HepG2 (cell line): Measurements from ENCODE around the gene SLC25A47. TPM values are rescaled to one million over a fixed set of nuclear protein-coding genes. Genes with fewer than 3 reads are reported as not detected.

Source experiments
- ATRX ChIP-seq: sonication (generic); formaldehyde crosslinking; IDR thresholded peaks from 2 replicates; pipeline ENCODE4 v1.4.0; 2020; ENCODE audit warnings: missing genetic modification reagents, borderline replicate concordance
- BCL6 ChIP-seq: IDR thresholded peaks from 2 replicates; pipeline ENCODE4 v1.6.1; 2016; ENCODE audit warnings: missing genetic modification reagents, missing compliant biosample characterization
- GFI1 ChIP-seq: sonication (generic); formaldehyde crosslinking; IDR thresholded peaks from 2 replicates; pipeline ENCODE4 v1.5.0; 2020; ENCODE audit warnings: missing genetic modification reagents, mild to moderate bottlenecking, borderline replicate concordance
- MAFF ChIP-seq: IDR thresholded peaks from 2 replicates; pipeline ENCODE4 v1.6.1; 2011; ENCODE audit warnings: low read depth, low read length, improper control_type of control experiment
- NR3C1 ChIP-seq: sonication (generic); formaldehyde crosslinking; IDR thresholded peaks from 2 replicates; pipeline ENCODE4 v1.4.0; 2020; ENCODE audit warnings: missing genetic modification reagents
- POGK ChIP-seq: sonication (generic); formaldehyde crosslinking; conservative IDR thresholded peaks from 2 replicates; pipeline ENCODE4 v1.8.0; 2022; ENCODE audit warnings: mild to moderate bottlenecking, moderate library complexity, missing genetic modification reagents
- RARA ChIP-seq: IDR thresholded peaks from 2 replicates; pipeline ENCODE4 v1.6.1; 2016; ENCODE audit warnings: missing genetic modification reagents, missing compliant biosample characterization
- SMC3 ChIP-seq: IDR thresholded peaks from 2 replicates; pipeline ENCODE4 v1.6.1; 2011; ENCODE audit warnings: low read length, improper control_type of control experiment
- SSRP1 ChIP-seq: IDR thresholded peaks from 2 replicates; pipeline ENCODE4 v1.6.1; 2016; ENCODE audit warnings: control low read depth
- STAT6 ChIP-seq: sonication (generic); formaldehyde crosslinking; IDR thresholded peaks from 2 replicates; pipeline ENCODE4 v1.4.0; 2020; ENCODE audit warnings: missing genetic modification reagents, mild to moderate bottlenecking, borderline replicate concordance
- ZFY ChIP-seq: sonication (generic); formaldehyde crosslinking; IDR thresholded peaks from 2 replicates; pipeline ENCODE4 v1.4.0; 2020; ENCODE audit warnings: missing genetic modification reagents
- ZNF282 ChIP-seq: fragments of 450-650 bp; IDR thresholded peaks from 2 replicates; pipeline ENCODE4 v1.6.1; 2018; ENCODE audit not compliant: partially characterized antibody
- ZNF292 ChIP-seq: sonication (generic); formaldehyde crosslinking; IDR thresholded peaks from 2 replicates; pipeline ENCODE4 v1.8.1; 2022; ENCODE audit warnings: mild to moderate bottlenecking, low read depth, missing genetic modification reagents, borderline replicate concordance
- ZNF354B ChIP-seq: sonication (generic); formaldehyde crosslinking; IDR thresholded peaks from 2 replicates; pipeline ENCODE4 v1.8.0; 2022; ENCODE audit warnings: mild to moderate bottlenecking, missing genetic modification reagents
- ZNF446 ChIP-seq: sonication (generic); formaldehyde crosslinking; IDR thresholded peaks from 2 replicates; pipeline ENCODE4 v1.5.0; 2020; ENCODE audit warnings: mild to moderate bottlenecking, missing genetic modification reagents
- ZNF598 ChIP-seq: sonication (generic); formaldehyde crosslinking; IDR thresholded peaks from 2 replicates; pipeline ENCODE4 v1.5.1; 2020; ENCODE audit warnings: mild to moderate bottlenecking, missing genetic modification reagents, borderline replicate concordance
- ZNF615 ChIP-seq: sonication (generic); formaldehyde crosslinking; IDR thresholded peaks from 2 replicates; pipeline ENCODE4 v1.5.0; 2020; ENCODE audit warnings: mild to moderate bottlenecking, missing genetic modification reagents, borderline replicate concordance
- ZNF670 ChIP-seq: sonication (generic); formaldehyde crosslinking; IDR thresholded peaks from 2 replicates; pipeline ENCODE4 v1.8.0; 2022; ENCODE audit warnings: mild to moderate bottlenecking, missing genetic modification reagents, borderline replicate concordance
- ZNF768 ChIP-seq: sonication (generic); formaldehyde crosslinking; IDR thresholded peaks from 2 replicates; pipeline ENCODE4 v1.4.0; 2020; ENCODE audit warnings: missing genetic modification reagents
- ZUFSP ChIP-seq: sonication (generic); formaldehyde crosslinking; IDR thresholded peaks from 2 replicates; pipeline ENCODE4 v1.9.0; 2021; ENCODE audit warnings: missing genetic modification reagents, mild to moderate bottlenecking, borderline replicate concordance
- polyA plus RNA-seq, 8 experiments: library from polyadenylated mRNA; depleted of rRNA in 3 of 8; stranded (reverse) in 7 of 8; unstranded in 1 of 8; fragments of >200 nt; fragmentation: Illumina TruSeq in 4 of 8; extraction: Trizol in 4 of 8; gene quantifications; 2 replicates each; pipeline versions ENCODE4 v1.2.1 to v1.2.3, GENCODE V29; 2011 to 2016; ENCODE audit warnings: low read depth in 4 of 8, missing spikeins in 1 of 8, mixed read lengths in 1 of 8; ENCODE audit not compliant: insufficient read depth in 1 of 8
- total RNA-seq, 5 experiments: library from RNA; depleted of rRNA; stranded (reverse); fragments of >200 nt; fragmentation: Illumina TruSeq; extraction: Trizol; gene quantifications; 2 replicates each; pipeline ENCODE4 v1.2.3, GENCODE V29; 2016; ENCODE audit warnings: low read depth in 1 of 5
- TF ChIP-seq, protein P1 (sequence below): IDR thresholded peaks from 2 replicates; pipeline ENCODE4 v1.6.1; 2012; ENCODE audit warnings: low read depth, low read length, improper control_type of control experiment
- TF ChIP-seq, protein P2 (sequence below): sonication (generic); formaldehyde crosslinking; IDR thresholded peaks from 2 replicates; pipeline ENCODE4 v1.4.0; 2020; ENCODE audit warnings: missing genetic modification reagents

SLC25A47 gene
- total and polyA plus RNA-seq, 2 of the 13 experiments (the other 11 are each of a cell fraction or from before 2014, with no cell fraction given) = 1.0 to 1.7 TPM

DNA sequence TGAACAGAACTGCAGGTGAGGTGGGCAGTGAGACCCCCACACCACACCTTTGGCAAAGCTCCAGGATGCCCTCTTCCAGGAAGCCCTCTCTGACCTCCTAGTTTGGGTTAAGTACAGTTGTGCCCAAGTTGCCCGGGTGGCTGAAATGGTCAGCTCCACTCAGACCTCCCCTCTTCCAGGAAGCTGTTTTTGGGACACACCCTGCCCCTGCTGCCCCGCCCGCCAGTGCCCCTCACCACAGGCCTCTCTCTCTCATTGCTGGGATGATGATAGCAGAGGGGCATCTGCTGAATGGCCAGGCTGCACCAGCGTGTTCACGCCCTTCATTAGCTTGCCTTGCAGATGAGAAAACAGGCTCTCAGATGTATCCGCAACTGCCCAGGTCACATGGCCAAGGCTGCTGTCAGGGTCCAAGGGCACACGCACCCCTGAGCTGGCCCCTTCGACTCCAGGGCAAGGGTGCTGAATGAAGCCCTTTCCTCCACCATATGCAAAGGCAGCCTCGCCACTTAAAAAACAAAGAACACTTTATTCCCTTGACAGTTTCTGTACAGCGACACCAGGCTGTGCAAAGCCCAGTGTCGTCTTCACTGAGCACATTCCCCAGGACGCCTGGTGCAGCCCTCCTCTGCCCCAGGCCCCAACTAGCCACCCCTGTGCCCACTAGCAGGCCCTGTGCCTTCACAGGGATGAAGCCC, 32.4 kb upstream of the SLC25A47 start (continued):
- TF ChIP-seq ZNF768 (CRISPR knock-in tag) (no peak), RARA (peak; percentile 86), SMC3 (0 out of 2 replicates have a peak, but pooled peaks have one; percentile 8), ZNF598 (CRISPR knock-in tag) (no peak), ZNF292 (CRISPR knock-in tag) (peak; percentile 83), MAFF (no peak), BCL6 (CRISPR knock-in tag) (peak; percentile 51; the same call in 1 of the 2 replicates), STAT6 (CRISPR knock-in tag) (no peak), ZNF354B (CRISPR knock-in tag) (no peak), ATRX (CRISPR knock-in tag) (no peak), GFI1 (CRISPR knock-in tag) (peak; percentile 54; the same call in 1 of the 2 replicates), NR3C1 (CRISPR knock-in tag) (no peak), ZFY (no peak; the same call in 1 of the 2 replicates), ZNF282 (no peak), POGK (CRISPR knock-in tag) (no peak), ZNF670 (CRISPR knock-in tag) (no peak), ZNF446 (no peak), ZNF615 (CRISPR knock-in tag) (no peak), ZUFSP (no peak), SSRP1 (CRISPR knock-in tag) (no peak)
- TF ChIP-seq, protein P1, sequence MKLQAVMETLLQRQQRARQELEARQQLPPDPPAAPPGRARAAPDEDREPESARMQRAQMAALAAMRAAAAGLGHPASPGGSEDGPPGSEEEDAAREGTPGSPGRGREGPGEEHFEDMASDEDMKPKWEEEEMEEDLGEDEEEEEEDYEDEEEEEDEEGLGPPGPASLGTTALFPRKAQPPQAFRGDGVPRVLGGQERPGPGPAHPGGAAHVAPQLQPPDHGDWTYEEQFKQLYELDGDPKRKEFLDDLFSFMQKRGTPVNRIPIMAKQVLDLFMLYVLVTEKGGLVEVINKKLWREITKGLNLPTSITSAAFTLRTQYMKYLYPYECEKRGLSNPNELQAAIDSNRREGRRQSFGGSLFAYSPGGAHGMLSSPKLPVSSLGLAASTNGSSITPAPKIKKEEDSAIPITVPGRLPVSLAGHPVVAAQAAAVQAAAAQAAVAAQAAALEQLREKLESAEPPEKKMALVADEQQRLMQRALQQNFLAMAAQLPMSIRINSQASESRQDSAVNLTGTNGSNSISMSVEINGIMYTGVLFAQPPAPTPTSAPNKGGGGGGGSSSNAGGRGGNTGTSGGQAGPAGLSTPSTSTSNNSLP = no peak
- TF ChIP-seq, protein P2, sequence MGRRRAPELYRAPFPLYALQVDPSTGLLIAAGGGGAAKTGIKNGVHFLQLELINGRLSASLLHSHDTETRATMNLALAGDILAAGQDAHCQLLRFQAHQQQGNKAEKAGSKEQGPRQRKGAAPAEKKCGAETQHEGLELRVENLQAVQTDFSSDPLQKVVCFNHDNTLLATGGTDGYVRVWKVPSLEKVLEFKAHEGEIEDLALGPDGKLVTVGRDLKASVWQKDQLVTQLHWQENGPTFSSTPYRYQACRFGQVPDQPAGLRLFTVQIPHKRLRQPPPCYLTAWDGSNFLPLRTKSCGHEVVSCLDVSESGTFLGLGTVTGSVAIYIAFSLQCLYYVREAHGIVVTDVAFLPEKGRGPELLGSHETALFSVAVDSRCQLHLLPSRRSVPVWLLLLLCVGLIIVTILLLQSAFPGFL (CRISPR knock-in tag) = no peak
